ENCODE data around the gene ASB10.

Gene ASB10

DNA sequence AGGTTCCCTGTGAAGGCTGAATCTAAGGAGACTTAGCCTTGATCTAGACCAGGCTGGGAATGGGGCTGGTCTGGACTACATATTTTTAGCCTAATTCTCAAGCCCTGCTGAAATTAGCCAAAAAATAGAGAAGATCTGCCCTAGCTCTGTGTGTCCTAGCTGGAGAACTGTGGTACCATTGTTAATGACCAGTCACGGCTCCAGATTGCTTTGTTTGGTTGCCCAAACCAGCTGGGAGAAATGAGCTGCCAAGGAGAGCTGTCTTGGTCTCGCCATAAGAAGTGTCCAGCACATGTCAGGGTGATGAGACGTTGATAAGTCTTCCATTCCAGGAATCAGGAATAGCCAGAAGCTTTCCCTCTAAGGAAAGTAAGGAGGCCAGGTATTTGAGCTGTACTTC is 40.3 kb downstream of the ASB10 start:
- H3K4me3 Mint-ChIP-seq = no peak overlapping the region
- no peak overlapping the region for H3K27ac Mint-ChIP-seq
- peaks cover 10 to 11% of the 10 kb centered on the region in 2 donors for H3K27me3 Mint-ChIP-seq

GRCh38 chr7:151144387-151144786 is 42.7 kb downstream of the ASB10 start:
- Mint-ChIP-seq H3K4me3 (no peak overlapping the region), H3K36me3 (no peaks in the 10 kb centered on the region), H3K9me3 (no peaks in the 10 kb centered on the region), H3K27me3 (peaks cover 5% of the 10 kb centered on the region in 2 donors), H3K27ac (no peak overlapping the region), H3K4me1 (no peaks in the 10 kb centered on the region)
- DNase-seq = no peak
- no peak for ATAC-seq (replicated peaks)

More for the DNA sequence above, 40.3 kb downstream of the ASB10 start:
- ATAC-seq (replicated peaks) = no peak
- no peak for DNase-seq
- no peaks in the 10 kb centered on the region for H3K4me1 Mint-ChIP-seq
- H3K9me3 Mint-ChIP-seq = no peaks in the 10 kb centered on the region
- no peaks in the 10 kb centered on the region for H3K36me3 Mint-ChIP-seq

DNA sequence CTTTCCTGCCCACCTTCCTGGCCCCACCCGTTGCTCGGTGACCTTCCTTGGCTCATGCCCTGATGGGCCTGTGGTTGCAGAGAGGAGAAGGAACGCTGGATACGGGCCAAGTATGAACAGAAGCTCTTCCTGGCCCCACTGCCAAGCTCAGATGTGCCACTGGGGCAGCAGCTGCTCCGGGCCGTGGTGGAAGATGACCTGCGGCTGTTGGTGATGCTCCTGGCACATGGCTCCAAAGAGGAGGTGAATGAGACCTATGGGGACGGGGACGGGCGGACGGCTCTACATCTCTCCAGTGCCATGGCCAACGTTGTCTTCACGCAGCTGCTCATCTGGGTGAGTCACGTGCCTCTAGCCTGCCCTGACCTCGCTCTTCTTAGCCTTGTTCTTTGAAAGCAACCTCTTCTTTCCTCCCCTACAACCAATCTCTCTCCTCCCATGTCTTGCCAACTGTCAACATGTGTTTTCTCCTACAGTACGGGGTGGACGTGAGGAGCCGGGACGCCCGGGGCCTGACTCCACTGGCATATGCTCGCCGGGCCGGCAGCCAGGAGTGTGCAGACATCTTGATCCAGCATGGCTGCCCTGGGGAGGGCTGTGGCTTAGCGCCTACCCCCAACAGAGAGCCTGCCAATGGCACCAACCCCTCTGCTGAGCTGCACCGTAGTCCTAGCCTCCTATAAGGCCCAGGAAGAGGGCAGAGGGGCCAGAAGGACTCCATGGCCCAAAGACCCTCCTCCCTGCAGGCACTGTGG is 43.6 kb downstream of the ASB10 start:
- Mint-ChIP-seq H3K27ac (no peak overlapping the region), H3K27me3 (no peaks in the 10 kb centered on the region), H3K4me1 (no peaks in the 10 kb centered on the region), H3K9me3 (no peaks in the 10 kb centered on the region), H3K4me3 (no peak overlapping the region), H3K36me3 (no peaks in the 10 kb centered on the region)
- no peak for ATAC-seq (replicated peaks)
- DNase-seq = no peak

- ATAC-seq (replicated peaks) (no peak), DNase-seq (no peak)
- H3K27ac Mint-ChIP-seq = no peak overlapping the region
- no peaks in the 10 kb centered on the region for H3K4me1 Mint-ChIP-seq
- H3K4me3 Mint-ChIP-seq = no peak overlapping the region
- H3K9me3 Mint-ChIP-seq = no peaks in the 10 kb centered on the region
- H3K27me3 Mint-ChIP-seq = no peaks in the 10 kb centered on the region
- H3K36me3 Mint-ChIP-seq = no peaks in the 10 kb centered on the region
Observed at GRCh38 chr7:151142686-151143040, 44.4 kb downstream of the ASB10 start.

DNA sequence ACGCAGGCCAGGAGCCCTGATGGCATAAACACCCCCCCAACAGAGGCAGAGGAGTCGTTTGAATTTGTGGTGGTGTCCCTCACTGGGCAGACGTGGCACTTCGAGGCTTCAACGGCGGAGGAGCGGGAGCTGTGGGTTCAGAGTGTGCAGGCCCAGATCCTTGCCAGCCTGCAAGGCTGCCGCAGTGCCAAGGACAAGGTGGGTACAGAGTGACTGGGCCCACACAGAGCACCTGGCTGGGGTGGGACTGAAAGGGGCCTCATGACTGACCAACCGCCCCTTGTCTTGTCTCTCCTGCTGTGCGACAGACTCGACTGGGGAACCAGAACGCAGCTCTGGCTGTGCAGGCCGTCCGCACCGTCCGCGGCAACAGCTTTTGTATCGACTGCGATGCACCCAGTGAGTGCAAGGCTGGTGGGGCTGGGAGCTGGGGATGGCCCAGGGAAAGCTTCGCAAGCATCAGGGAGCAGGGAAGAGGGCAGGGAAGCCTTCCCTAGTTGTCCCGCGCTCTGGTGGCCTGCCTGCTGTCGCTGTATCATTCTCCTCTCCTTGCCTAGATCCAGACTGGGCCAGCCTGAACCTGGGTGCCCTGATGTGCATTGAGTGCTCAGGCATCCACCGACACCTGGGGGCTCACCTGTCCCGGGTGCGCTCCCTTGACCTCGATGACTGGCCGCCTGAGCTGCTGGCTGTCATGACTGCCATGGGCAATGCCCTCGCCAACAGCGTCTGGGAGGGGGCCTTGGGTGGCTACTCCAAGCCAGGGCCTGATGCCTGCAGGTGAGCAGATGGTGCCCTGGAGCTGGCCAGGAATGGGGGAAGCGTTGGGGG is 45.0 kb downstream of the ASB10 start:
- Mint-ChIP-seq H3K4me1 (no peaks in the 10 kb centered on the region), H3K4me3 (no peak overlapping the region), H3K36me3 (no peaks in the 10 kb centered on the region), H3K27me3 (no peaks in the 10 kb centered on the region), H3K9me3 (no peaks in the 10 kb centered on the region), H3K27ac (no peak overlapping the region)
- DNase-seq (no peak), ATAC-seq (replicated peaks) (no peak)

- H3K27ac Mint-ChIP-seq = no peak overlapping the region
- H3K9me3 Mint-ChIP-seq = no peaks in the 10 kb centered on the region
- H3K4me3 Mint-ChIP-seq = no peak overlapping the region
- no peaks in the 10 kb centered on the region for H3K4me1 Mint-ChIP-seq
- no peak for ATAC-seq (replicated peaks)
- no peaks in the 10 kb centered on the region for H3K36me3 Mint-ChIP-seq
- DNase-seq = no peak
- no peaks in the 10 kb centered on the region for H3K27me3 Mint-ChIP-seq
Observed at GRCh38 chr7:151141311-151141854, 45.7 kb downstream of the ASB10 start.

DNA sequence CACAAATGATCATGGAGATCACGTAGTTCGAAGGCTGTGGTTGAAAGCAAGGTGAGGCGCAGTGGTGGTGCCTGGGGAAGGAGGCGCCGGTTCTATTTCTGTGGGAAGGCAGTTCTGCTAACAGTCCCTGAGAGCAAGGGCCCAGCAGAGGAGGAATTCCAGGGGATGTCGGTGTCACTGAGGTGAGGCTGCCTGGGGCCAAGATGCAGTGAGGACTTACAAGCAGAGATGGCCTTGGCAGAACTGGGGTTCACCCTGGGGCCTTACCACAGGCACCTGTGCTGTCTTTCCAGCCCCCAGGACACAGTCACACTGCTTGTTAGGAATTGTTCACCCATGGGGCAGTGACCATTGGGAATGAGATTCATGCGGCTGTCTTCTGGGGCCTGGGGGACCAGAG is 46.2 kb downstream of the ASB10 start:
- ATAC-seq (replicated peaks) (no peak), DNase-seq (no peak)
- no peaks in the 10 kb centered on the region for H3K4me1 Mint-ChIP-seq
- no peak overlapping the region for H3K27ac Mint-ChIP-seq
- H3K9me3 Mint-ChIP-seq = no peaks in the 10 kb centered on the region
- no peaks in the 10 kb centered on the region for H3K36me3 Mint-ChIP-seq
- no peaks in the 10 kb centered on the region for H3K27me3 Mint-ChIP-seq
- H3K4me3 Mint-ChIP-seq = no peak overlapping the region

DNA sequence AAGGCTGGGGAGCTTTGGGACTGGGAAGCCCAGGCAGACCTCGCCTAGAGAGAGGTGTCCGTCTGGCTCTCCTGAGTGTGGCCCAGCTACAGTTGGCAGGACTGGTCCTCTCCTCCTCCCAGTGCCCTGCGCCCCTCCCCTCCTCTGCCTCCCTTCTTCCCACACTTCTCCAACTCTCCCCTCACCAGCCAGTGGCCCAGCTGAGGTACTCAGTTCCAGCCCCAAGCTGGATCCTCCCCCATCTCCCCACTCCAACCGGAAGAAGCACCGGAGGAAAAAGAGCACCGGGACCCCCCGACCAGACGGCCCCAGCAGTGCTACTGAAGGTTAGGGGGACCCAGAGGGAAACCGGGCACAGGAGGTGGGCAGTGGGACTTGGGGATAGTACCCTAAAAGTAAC is 47.3 kb downstream of the ASB10 start:
- no peak for ATAC-seq (replicated peaks)
- Mint-ChIP-seq H3K4me1 (no peaks in the 10 kb centered on the region), H3K27ac (no peak overlapping the region), H3K9me3 (no peaks in the 10 kb centered on the region), H3K27me3 (no peaks in the 10 kb centered on the region), H3K4me3 (no peak overlapping the region), H3K36me3 (no peaks in the 10 kb centered on the region)
- no peak for DNase-seq

- H3K27ac Mint-ChIP-seq = no peak overlapping the region
- DNase-seq = no peak
- no peaks in the 10 kb centered on the region for H3K36me3 Mint-ChIP-seq
- H3K4me1 Mint-ChIP-seq = no peaks in the 10 kb centered on the region
- no peak for ATAC-seq (replicated peaks)
- H3K4me3 Mint-ChIP-seq = no peak overlapping the region
- no peaks in the 10 kb centered on the region for H3K27me3 Mint-ChIP-seq
- no peaks in the 10 kb centered on the region for H3K9me3 Mint-ChIP-seq
Observed at GRCh38 chr7:151139071-151139790, 47.8 kb downstream of the ASB10 start.

DNA sequence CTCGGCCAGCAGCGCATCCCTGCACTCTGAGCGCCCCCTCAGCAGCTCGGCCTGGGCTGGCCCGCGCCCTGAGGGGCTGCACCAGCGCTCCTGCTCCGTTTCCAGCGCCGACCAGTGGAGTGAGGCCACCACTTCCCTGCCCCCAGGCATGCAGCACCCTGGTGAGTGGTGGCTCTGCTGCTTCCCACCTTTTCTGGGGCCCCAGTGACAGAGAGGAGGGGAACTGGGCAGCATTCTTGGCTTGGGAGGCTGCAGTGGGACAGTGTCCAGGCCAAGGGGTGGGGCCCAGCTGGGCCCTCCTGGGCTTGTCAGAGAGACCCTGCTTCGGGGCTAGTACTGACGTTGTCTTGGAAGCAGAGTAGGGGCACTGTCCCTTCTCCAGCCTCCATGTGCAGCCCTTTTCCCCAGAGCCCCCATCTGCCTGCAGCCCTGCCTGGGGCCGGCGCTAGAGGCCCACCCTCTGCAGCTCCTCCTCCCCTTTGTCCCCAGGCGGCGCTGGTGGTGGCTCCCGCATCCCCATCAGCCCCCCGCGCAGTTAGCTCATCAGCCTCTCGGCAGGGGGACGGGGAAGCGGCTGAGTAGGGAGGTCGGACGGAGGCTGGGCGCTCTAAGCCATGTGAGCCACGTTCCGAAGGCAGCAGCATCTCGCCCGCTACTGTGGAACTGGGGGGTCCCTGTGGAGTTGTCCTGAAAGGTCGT is 48.7 kb downstream of the ASB10 start:
- no peak overlapping the region for H3K27ac Mint-ChIP-seq
- no peaks in the 10 kb centered on the region for H3K4me1 Mint-ChIP-seq
- no peaks in the 10 kb centered on the region for H3K27me3 Mint-ChIP-seq
- H3K4me3 Mint-ChIP-seq = no peak overlapping the region
- H3K36me3 Mint-ChIP-seq = no peaks in the 10 kb centered on the region
- ATAC-seq (replicated peaks) (no peak), DNase-seq (no peak)
- H3K9me3 Mint-ChIP-seq = no peaks in the 10 kb centered on the region

DNA sequence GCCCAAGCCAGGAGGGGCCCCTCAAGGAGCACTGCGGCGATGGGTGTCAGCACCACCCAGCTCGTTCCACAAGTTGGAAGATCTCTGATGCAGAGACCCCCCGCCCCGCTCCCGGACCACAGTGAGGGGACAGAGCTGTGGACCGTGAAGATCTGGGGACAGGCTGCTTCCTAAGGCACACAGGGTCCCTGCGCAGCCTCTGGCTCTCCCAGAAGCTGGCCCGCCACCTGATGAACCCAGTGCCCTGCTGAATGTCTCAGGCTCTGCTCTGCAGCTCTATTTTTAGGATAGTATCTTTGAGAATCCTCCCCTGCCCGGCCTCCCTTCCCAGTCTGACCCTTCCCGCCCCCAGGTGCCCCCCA is 49.3 kb downstream of the ASB10 start:
- DNase-seq = no peak
- H3K4me1 Mint-ChIP-seq = no peaks in the 10 kb centered on the region
- no peaks in the 10 kb centered on the region for H3K27me3 Mint-ChIP-seq
- H3K27ac Mint-ChIP-seq = no peak overlapping the region
- H3K4me3 Mint-ChIP-seq = no peak overlapping the region
- no peaks in the 10 kb centered on the region for H3K36me3 Mint-ChIP-seq
- ATAC-seq (replicated peaks) = no peak
- no peaks in the 10 kb centered on the region for H3K9me3 Mint-ChIP-seq

GRCh38 chr7:151137076-151137675 is 49.9 kb downstream of the ASB10 start:
- Mint-ChIP-seq H3K9me3 (no peaks in the 10 kb centered on the region), H3K4me1 (no peaks in the 10 kb centered on the region), H3K36me3 (no peaks in the 10 kb centered on the region), H3K4me3 (no peak overlapping the region), H3K27ac (no peak overlapping the region), H3K27me3 (no peaks in the 10 kb centered on the region)
- no peak for ATAC-seq (replicated peaks)
- no peak for DNase-seq

DNA sequence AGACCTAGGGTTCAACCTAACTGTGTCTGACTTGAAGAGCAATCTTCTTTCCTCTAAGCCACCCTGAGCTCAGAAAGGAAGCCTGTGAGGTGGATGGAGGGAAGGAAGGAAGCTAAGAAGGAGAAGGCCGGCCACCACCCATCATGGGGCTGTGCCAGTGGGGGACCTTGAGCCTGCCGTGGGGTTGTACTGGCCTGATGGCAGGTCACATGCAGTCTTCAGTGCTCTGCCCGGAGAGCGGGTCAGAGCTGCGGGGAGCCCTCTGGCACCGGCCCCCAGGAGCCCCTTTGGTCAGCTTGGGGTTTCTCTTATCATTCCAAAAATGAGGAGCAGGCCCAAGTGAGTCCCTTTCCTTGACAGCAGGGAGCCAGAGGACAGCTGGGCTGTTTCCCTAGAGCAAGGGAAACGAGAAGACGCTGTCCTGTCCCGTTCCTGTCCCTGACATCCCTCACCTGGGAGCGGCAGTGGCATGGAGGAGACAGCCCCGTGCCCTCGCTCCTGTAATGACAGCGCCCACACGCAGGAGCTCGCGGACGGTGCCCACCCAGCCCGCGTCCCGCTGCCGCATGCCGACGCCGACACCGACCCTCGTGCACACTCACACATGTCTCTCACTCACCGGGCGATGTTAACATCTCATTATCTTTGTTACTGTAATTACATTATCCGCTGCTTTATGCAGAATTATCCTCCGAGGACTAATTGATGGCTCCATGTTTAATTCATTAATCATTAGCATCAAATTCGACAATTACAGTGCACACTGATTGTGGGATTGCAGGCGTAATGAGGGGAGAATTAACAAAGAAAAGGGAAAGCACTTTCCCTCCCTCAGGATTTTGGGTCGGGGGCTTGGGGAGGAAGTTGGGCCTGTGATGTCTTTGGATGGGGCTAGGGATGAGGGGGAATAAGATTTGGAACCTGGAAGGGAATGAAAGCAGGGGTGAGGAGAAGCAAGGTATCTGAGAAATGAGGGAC is 50.9 kb downstream of the ASB10 start:
- no peaks in the 10 kb centered on the region for H3K4me1 Mint-ChIP-seq
- H3K27ac Mint-ChIP-seq = no peak overlapping the region
- H3K9me3 Mint-ChIP-seq = no peaks in the 10 kb centered on the region
- H3K36me3 Mint-ChIP-seq = no peaks in the 10 kb centered on the region
- no peaks in the 10 kb centered on the region for H3K27me3 Mint-ChIP-seq
- no peak for ATAC-seq (replicated peaks)
- H3K4me3 Mint-ChIP-seq = no peak overlapping the region
- no peak for DNase-seq
